ENCODE results near the gene RNF25. TPM values are rescaled to one million over a fixed set of nuclear protein-coding genes. Genes with fewer than 3 reads are reported as not detected.
A peak's percentile ranks its signal among the peaks of the same experiment; 100 is the strongest.

Gene RNF25
- total and polyA plus RNA-seq, 2 of the 8 experiments (the other 6 are each of a cell fraction or from before 2014, with no cell fraction given), result 19.6 to 29.6 TPM

DNA sequence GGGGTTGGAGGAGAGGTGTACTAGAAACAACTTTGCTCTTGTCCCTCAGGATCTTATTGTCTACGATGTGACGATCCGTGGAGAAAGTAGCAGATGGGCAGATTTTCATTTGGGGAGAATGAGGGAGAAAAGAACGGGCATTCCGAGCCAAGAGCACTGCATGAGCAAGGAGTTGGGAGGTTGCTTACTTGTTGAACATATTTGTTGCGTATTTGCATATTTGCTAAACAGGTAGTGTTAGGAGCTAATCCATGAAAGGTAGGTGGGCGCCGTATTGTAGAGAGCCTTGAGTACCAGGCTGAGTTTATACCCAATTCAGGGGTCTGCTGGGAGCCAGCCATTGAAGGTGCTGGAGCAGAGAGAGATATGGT is 11.8 kb downstream of the RNF25 start:
- H3K9ac ChIP-seq (replicated peaks in 1 of 4; ENCODE audit: extremely low read depth in 1 of 4, low read depth in 3 of 4, low read length in 3 of 4), result peak overlapping the region; percentile 52 to 78 (median 70)
- no peak overlapping the region for H3K27ac ChIP-seq (ENCODE audit: low read depth, low read length)
- no peak for FAIRE-seq
- TF ChIP-seq EP300 (IDR thresholded peaks at IDR 0.05; ENCODE audit: borderline replicate concordance in 1 of 2, low read depth in 2 of 2, low read length in 2 of 2) (no peak), CBX5 (IDR thresholded peaks at IDR 0.05; ENCODE audit: low read depth, low read length) (no peak), RFX5 (IDR thresholded peaks at IDR 0.05; ENCODE audit: borderline replicate concordance, low read depth, low read length) (no peak), RXRA (IDR thresholded peaks at IDR 0.05; ENCODE audit: insufficient read depth, low read depth, low read length) (no peak), POLR2AphosphoS5 (IDR thresholded peaks at IDR 0.05; ENCODE audit: low read depth, low read length) (no peak)

More for the DNA sequence above, 11.8 kb downstream of the RNF25 start:
- H3K79me2 ChIP-seq (ENCODE audit: control insufficient read depth in 1 of 2, insufficient read depth in 2 of 2, low read length in 2 of 2), result peaks cover 0 to 7% of the 10 kb centered on the region in 2 experiments; a peak in 1 of 4 replicates
- H2BK5ac ChIP-seq (ENCODE audit: low read depth, low read length), result 0 out of 2 replicates have a peak overlapping the region, but pooled peaks have one; percentile 39
- peak overlapping the region; percentile 96 to 99 for H3K4me2 ChIP-seq (ENCODE audit: insufficient read depth in 1 of 2, low read depth in 2 of 2, low read length in 2 of 2)
- ChIA-PET CTCF (ENCODE audit: partially characterized antibody) (interaction anchor here (0.8 to 5.3 kb wide), 7 partner anchors 10 to 128 kb away, joined by 3 to 48 read pairs (median 10); partner anchors contain the start of genes RNF25, STK36 and TTLL4), POLR2A (ENCODE audit: partially characterized antibody) (interaction anchor here (0.9 to 6.6 kb wide), 20 partner anchors 9 to 187 kb away, joined by 3 to 95 read pairs (median 5); partner anchors contain the start of genes RNF25, STK36 and USP37)
- H3K23me2 ChIP-seq (ENCODE audit: low read depth, low read length), result peaks cover 10% of the 10 kb centered on the region; the same call in 1 of the 2 replicates
- peak overlapping the region; percentile 33 for H4K91ac ChIP-seq (replicated peaks; ENCODE audit: insufficient read length, low read length)
- DNase-seq (ENCODE audit: low read depth in 1 of 2, low spot score in 2 of 2), result no peak
- no peak overlapping the region; the same call in 1 of the 2 replicates for H3K18ac ChIP-seq (ENCODE audit: extremely low read depth, low read length)
- no peak overlapping the region for H2BK20ac ChIP-seq (ENCODE audit: low read length)
- H4K20me1 ChIP-seq (replicated peaks in 1 of 2; ENCODE audit: control insufficient read depth in 1 of 2, insufficient read depth in 2 of 2, low read length in 2 of 2), result no peaks in the 10 kb centered on the region
- H3K79me1 ChIP-seq (ENCODE audit: low read depth, low read length), result 0 out of 2 replicates have a peak, but pooled peaks cover 3% of the 10 kb centered on the region
- H3K9me3 ChIP-seq (ENCODE audit: insufficient read depth in 2 of 2, low read depth in 1 of 2, low read length in 1 of 2), result no peaks in the 10 kb centered on the region
- H3K27me3 ChIP-seq (replicated peaks in 1 of 4; ENCODE audit: control insufficient read depth in 3 of 4, extremely low read depth in 1 of 4, insufficient read depth in 3 of 4, low read length in 3 of 4), result no peaks in the 10 kb centered on the region
- H2BK120ac ChIP-seq (replicated peaks; ENCODE audit: low read depth, low read length), result no peak overlapping the region
- H4K8ac ChIP-seq (ENCODE audit: extremely low read depth, insufficient read depth, low read length), result no peak overlapping the region
- peak overlapping the region; percentile 84 to 95 (median 86) for H3K4me3 ChIP-seq (ENCODE audit: extremely low read depth in 1 of 4, insufficient read depth in 2 of 4, low read depth in 3 of 4, low read length in 4 of 4)
- H3K36me3 ChIP-seq (ENCODE audit: control insufficient read depth in 2 of 4, insufficient read depth in 4 of 4, low read length in 3 of 4), result peaks cover 22 to 50% (median 39%) of the 10 kb centered on the region in 4 experiments
- no peak overlapping the region for H4K5ac ChIP-seq (ENCODE audit: insufficient read length, low read depth, low read length)
- 0 out of 2 replicates have a peak overlapping the region, but pooled peaks have one; percentile 60 for H2BK12ac ChIP-seq (ENCODE audit: low read depth, low read length)
- H3K56ac ChIP-seq (replicated peaks; ENCODE audit: insufficient read length, low read depth, low read length), result no peak overlapping the region
- no peak overlapping the region for H3K14ac ChIP-seq (ENCODE audit: insufficient read length)
- no peak overlapping the region for H2AK5ac ChIP-seq (ENCODE audit: low read depth, low read length)
- H3K23ac ChIP-seq (ENCODE audit: insufficient read length), result no peak overlapping the region
- 40% methylated on average over 8 of the region's 8 CpGs; no CpG with 5 or more reads in 1 of the 2 experiments for WGBS, 2 experiments (ENCODE audit: extremely low coverage in 1 of 2, insufficient coverage in 1 of 2, insufficient read length in 1 of 2, insufficient replicate concordance in 2 of 2, low coverage in 1 of 2, low lambda C conversion rate in 2 of 2, missing lambda C conversion rate in 1 of 2)
- H2BK15ac ChIP-seq (ENCODE audit: low read length), result no peak overlapping the region
- peaks cover 0 to 5% (median under 1%) of the 10 kb centered on the region in 4 experiments; a peak in 2 of 7 replicates for H3K4me1 ChIP-seq (replicated peaks in 1 of 4; ENCODE audit: control insufficient read depth in 3 of 4, insufficient read depth in 4 of 4, low read length in 3 of 4)
- H3K4ac ChIP-seq (replicated peaks; ENCODE audit: insufficient read length, low read depth, low read length), result peak overlapping the region; percentile 27
- H2AFZ ChIP-seq (ENCODE audit: low read length), result peak overlapping the region; percentile 36; the same call in 1 of the 2 replicates

All from H1 (cell line).